Sigmoid colon (tissue), 7 donors: ENCODE data around the gene PRDM16. TPM values are rescaled to one million over a fixed set of nuclear protein-coding genes. Genes with fewer than 3 reads are reported as not detected.
A peak's percentile ranks its signal among the peaks of the same experiment; 100 is the strongest.

Experiments used
- DNase-seq: peaks from one replicate; pipeline ENCODE4 v3.0.0-alpha.2; 2019
- H3K27ac ChIP-seq, 4 donors: fragments of 200-600 bp; sonication (generic); one replicate each; pipeline ENCODE4 v1.5.1; 2016 to 2019; ENCODE audit warnings: mild to moderate bottlenecking in 1 of 4
- H3K27me3 ChIP-seq, 3 donors: fragments of 200-600 bp; sonication (generic); one replicate each; pipeline ENCODE4 v1.5.1; 2019; ENCODE audit warnings: mild to moderate bottlenecking in 1 of 3
- H3K36me3 ChIP-seq, 4 donors: fragments of 200-600 bp; sonication (generic); one replicate each; pipeline ENCODE4 v1.5.1; 2016 to 2019
- H3K4me1 ChIP-seq, 4 donors: fragments of 200-600 bp; sonication (generic); one replicate each; pipeline ENCODE4 v1.5.1; 2017 to 2019
- H3K4me3 ChIP-seq, 4 donors: fragments of 200-600 bp; sonication (generic); one replicate each; pipeline ENCODE4 v1.5.1; 2017 to 2019; ENCODE audit warnings: mild to moderate bottlenecking in 2 of 4, moderate library complexity in 1 of 4
- H3K9me3 ChIP-seq, 4 donors: fragments of 200-600 bp in 3 of 4; sonication (generic) in 3 of 4; one replicate each; pipeline versions ENCODE4 v1.5.1 to v1.6.1; 2013 to 2019
- EP300 ChIP-seq, 4 donors: sonication (generic); formaldehyde crosslinking; IDR thresholded peaks; one replicate each; pipeline ENCODE4 v1.6.1; 2017; ENCODE audit warnings: antibody characterized with exemption in 4 of 4
- POLR2A ChIP-seq, 2 donors: fragments of 450-650 bp; IDR thresholded peaks; one replicate each; pipeline ENCODE4 v1.6.1; 2016; ENCODE audit warnings: antibody characterized with exemption in 2 of 2, mild to moderate bottlenecking in 2 of 2, moderate library complexity in 2 of 2
- POLR2AphosphoS5 ChIP-seq, 4 donors: sonication (generic); formaldehyde crosslinking; IDR thresholded peaks; one replicate each; pipeline ENCODE4 v1.6.1; 2017; ENCODE audit warnings: antibody characterized with exemption in 4 of 4
- WGBS, 2 donors: extraction: QIAGEN DNeasy Blood & Tissue Kit; methylation state at CpG; one replicate each; pipeline ENCODE4 v1.1.7; 2013; 5-methylcytosine and 5-hydroxymethylcytosine counted together
- intact Hi-C: fragments of 100-400 bp; cut with DNase I; formaldehyde crosslinking; loops from one replicate; pipeline ENCODE4 v1.15.1; 2023
- polyA plus RNA-seq, 3 donors: library from polyadenylated mRNA; stranded (reverse); fragments of 200-250 nt; gene quantifications; one replicate each; pipeline ENCODE4 v1.2.3, GENCODE V29; 2013
- total RNA-seq, 4 donors: library from RNA; depleted of rRNA; stranded (reverse); fragments of >200 nt; gene quantifications; one replicate each; pipeline ENCODE4 v1.1.0, GENCODE V29; 2016
- TF ChIP-seq, protein P1 (sequence below), 4 experiments: fragments of 450-650 bp in 3 of 4; fragments of 200-600 bp in 1 of 4; IDR thresholded peaks; one replicate each; pipeline ENCODE4 v1.5.1; 2016 to 2019; ENCODE audit warnings: antibody characterized with exemption in 4 of 4, mild to moderate bottlenecking in 3 of 4, moderate library complexity in 2 of 4
- donor health status: healthy with polysubstance abuse.
- donor health status: Bipolar disorder and iron deficiency.
- donor health status: healthy.

The PRDM16 gene
- total and polyA plus RNA-seq, 7 donors: under 0.01 to 1.7 (median 0.49) TPM

DNA sequence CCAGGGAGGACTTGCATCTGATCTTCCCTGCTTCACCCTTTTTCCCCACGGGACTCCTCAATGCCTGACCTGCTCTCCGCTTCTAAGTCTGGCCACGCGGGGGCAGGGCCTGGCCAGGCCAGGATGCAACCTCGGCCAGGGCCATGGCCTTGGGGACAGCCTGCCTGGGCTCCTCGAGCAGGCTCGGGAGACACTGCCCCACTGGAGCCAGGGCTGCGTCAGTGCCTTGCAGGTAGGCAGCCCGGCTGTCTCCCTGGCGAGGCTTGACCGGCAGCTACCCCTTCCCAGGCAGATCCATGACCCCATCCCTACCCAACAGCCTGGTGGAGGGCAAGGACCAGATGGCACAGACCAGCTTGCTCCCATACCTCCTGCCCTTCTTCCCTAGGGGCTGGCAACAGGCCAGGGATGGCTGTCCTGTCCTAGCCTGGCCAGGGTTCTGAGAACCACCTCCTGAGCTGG, 2.7 kb upstream of the PRDM16 start:
- intact Hi-C loops: loop anchor here (5.0 kb wide), 1 partner anchor 216 kb away; no protein-coding TSS in a partner anchor
- Histone ChIP-seq H3K27ac (no peak overlapping the region), H3K4me1 (peaks cover 0 to 54% (median 48%) of the 10 kb centered on the region in 4 donors), H3K4me3 (no peak overlapping the region), H3K36me3 (no peaks in the 10 kb centered on the region), H3K9me3 (no peaks in the 10 kb centered on the region), H3K27me3 (peaks cover 73 to 93% (median 87%) of the 10 kb centered on the region in 3 donors)
- DNase-seq: peak; percentile 58
- WGBS, 2 donors: 63 to 76% methylated on average over 11 of the region's 11 CpGs
- TF ChIP-seq POLR2A (IDR thresholded peaks at IDR 0.05) (no peak), EP300 (IDR thresholded peaks at IDR 0.05) (no peak)
- TF ChIP-seq, protein P1, sequence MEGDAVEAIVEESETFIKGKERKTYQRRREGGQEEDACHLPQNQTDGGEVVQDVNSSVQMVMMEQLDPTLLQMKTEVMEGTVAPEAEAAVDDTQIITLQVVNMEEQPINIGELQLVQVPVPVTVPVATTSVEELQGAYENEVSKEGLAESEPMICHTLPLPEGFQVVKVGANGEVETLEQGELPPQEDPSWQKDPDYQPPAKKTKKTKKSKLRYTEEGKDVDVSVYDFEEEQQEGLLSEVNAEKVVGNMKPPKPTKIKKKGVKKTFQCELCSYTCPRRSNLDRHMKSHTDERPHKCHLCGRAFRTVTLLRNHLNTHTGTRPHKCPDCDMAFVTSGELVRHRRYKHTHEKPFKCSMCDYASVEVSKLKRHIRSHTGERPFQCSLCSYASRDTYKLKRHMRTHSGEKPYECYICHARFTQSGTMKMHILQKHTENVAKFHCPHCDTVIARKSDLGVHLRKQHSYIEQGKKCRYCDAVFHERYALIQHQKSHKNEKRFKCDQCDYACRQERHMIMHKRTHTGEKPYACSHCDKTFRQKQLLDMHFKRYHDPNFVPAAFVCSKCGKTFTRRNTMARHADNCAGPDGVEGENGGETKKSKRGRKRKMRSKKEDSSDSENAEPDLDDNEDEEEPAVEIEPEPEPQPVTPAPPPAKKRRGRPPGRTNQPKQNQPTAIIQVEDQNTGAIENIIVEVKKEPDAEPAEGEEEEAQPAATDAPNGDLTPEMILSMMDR (IDR thresholded peaks at IDR 0.05): peak in 2 of 4 experiments; percentile 13 to 14

DNA sequence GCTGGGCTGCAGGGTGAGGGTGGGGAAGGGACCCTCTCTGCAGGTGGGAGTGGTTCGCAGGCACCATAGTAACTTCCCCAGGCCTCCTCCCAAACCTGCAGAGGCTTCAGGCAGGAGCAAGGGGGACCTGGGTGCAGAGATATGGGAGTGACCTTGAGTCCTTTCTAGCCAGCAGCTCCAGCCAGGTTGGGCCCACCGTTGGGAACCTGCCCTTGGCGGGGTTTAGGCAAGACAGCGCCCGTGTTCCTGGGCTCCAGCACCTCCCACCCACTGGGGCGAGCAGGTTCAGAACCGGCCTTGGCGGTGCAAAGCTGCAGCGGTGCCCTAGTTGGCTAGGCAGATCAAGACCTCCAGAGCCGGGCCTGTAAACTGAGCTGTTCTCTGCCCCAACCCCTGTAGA, 2.2 kb upstream of the PRDM16 start:
- WGBS, 2 donors: 78 to 81% methylated on average over 10 of the region's 10 CpGs
- H3K9me3 ChIP-seq: no peaks in the 10 kb centered on the region
- TF ChIP-seq POLR2AphosphoS5 (IDR thresholded peaks at IDR 0.05) (no peak), EP300 (IDR thresholded peaks at IDR 0.05) (no peak), POLR2A (IDR thresholded peaks at IDR 0.05) (no peak)
- TF ChIP-seq, protein P1 (IDR thresholded peaks at IDR 0.05): no peak
- peak; percentile 54 for DNase-seq
- H3K36me3 ChIP-seq: no peaks in the 10 kb centered on the region
- no peak overlapping the region for H3K4me3 ChIP-seq
- no peak overlapping the region for H3K27ac ChIP-seq
- H3K4me1 ChIP-seq: peaks cover 0 to 55% (median 50%) of the 10 kb centered on the region in 4 donors
- H3K27me3 ChIP-seq: peaks cover 74 to 93% (median 87%) of the 10 kb centered on the region in 3 donors
- intact Hi-C loops: loop anchor here (5.0 kb wide), 1 partner anchor 215 kb away; no protein-coding TSS in a partner anchor

DNA sequence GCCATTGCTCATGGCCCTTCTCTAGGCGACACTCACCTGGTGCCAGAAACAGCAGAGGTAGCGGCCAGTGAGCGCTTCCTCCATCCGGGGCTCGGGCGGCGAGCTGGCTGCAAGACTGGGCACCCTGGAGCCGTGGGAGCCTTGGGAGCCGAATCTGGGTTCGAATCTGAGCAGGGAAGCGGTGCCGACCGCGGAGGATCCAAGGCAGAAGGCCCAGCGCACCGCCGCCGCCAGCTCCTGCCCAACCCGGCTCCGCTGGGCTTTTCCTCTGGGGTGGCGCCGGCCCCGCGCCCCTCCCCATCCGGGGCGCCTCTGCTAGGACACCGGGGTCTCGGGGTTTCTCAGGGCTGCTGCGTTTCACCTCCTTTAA, 1.7 kb upstream of the PRDM16 start:
- no peak overlapping the region for H3K27ac ChIP-seq
- TF ChIP-seq EP300 (IDR thresholded peaks at IDR 0.05) (no peak), POLR2A (IDR thresholded peaks at IDR 0.05) (no peak), POLR2AphosphoS5 (IDR thresholded peaks at IDR 0.05) (no peak)
- TF ChIP-seq, protein P1 (IDR thresholded peaks at IDR 0.05): no peak
- H3K36me3 ChIP-seq: no peaks in the 10 kb centered on the region
- intact Hi-C loops: loop anchor here (5.0 kb wide), 1 partner anchor 215 kb away; no protein-coding TSS in a partner anchor
- peak overlapping the region in 1 of 4 donors; percentile 31 for H3K4me3 ChIP-seq
- DNase-seq: peak; percentile 48
- WGBS, 2 donors: 40 to 51% methylated on average over 29 of the region's 29 CpGs
- H3K4me1 ChIP-seq: peaks cover 0 to 55% (median 50%) of the 10 kb centered on the region in 4 donors
- H3K27me3 ChIP-seq: peaks cover 74 to 93% (median 87%) of the 10 kb centered on the region in 3 donors
- no peaks in the 10 kb centered on the region for H3K9me3 ChIP-seq

DNA sequence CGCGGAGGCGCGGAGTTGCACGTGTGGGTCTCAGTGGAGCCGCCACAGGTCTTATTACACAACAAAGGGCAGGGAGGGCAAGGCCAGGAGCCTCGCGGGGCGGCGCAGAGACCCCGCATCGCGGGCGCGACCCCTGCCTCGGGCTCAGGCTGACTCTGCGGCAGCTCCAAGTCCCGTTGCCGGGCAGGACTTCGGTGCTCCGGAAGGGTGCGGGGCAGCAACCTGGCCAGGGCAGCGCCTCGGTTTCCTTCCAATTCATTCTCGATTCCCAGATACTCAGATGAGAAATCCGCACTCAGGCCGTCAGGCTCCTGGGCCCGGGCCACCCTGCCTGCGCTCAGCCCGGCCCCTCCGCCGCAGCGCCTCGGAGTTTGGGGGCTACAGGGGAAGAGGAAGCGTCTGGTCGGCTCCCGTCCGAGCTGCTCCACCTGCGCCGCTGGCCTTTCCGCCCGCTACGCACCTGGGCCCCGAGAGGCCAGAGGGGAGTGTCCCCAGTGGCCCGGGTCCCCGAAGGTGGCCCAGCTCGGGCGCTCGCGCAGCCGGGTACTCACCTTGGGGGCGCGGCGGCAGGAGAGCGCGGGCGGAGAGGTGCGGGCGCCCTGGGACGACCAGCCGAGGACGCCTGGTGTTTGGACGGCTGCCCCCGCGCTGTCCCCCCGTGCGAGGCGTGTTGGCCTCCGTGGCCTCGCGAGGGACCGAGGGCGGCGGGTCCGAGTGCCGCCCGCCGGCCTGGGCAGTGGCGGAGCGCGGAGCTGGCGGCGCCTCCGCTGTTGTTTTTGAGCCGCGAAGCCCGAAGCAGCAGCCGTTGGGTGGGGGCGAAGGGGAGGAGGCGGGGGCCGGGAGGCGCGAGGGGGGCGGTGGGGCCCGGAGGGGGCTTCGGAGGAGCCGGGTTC, 1.1 kb upstream of the PRDM16 start:
- intact Hi-C loops: loop anchor here (5.0 kb wide), 1 partner anchor 214 kb away; no protein-coding TSS in a partner anchor
- peaks cover 0 to 55% (median 52%) of the 10 kb centered on the region in 4 donors for H3K4me1 ChIP-seq
- TF ChIP-seq, protein P1 (IDR thresholded peaks at IDR 0.05): no peak
- no peak for TF ChIP-seq EP300 (IDR thresholded peaks at IDR 0.05)
- no peak for TF ChIP-seq POLR2AphosphoS5 (IDR thresholded peaks at IDR 0.05)
- no peak for TF ChIP-seq POLR2A (IDR thresholded peaks at IDR 0.05)
- peaks cover 74 to 93% (median 87%) of the 10 kb centered on the region in 3 donors for H3K27me3 ChIP-seq
- H3K36me3 ChIP-seq: no peaks in the 10 kb centered on the region
- peak overlapping the region; percentile 35 to 60 (median 40) for H3K27ac ChIP-seq
- WGBS, 2 donors: 4 to 6% methylated on average over 97 of the region's 97 CpGs
- H3K9me3 ChIP-seq: no peaks in the 10 kb centered on the region
- H3K4me3 ChIP-seq: peak overlapping the region; percentile 21 to 95 (median 48)
- DNase-seq: peak; percentile 52
